Left cardiac atrium (tissue), 4 donors: ENCODE results near the gene PATE4. TPM values are rescaled to one million over a fixed set of nuclear protein-coding genes. Genes with fewer than 3 reads are reported as not detected.
A peak's percentile ranks its signal among the peaks of the same experiment; 100 is the strongest.

Source experiments
- ATAC-seq, 2 donors: fragments of 200-7000 bp; cut with Tn5 transposase; one replicate each; pipeline ENCODE4 v1.9.1; 2020; ENCODE audit warnings: mild to moderate bottlenecking in 2 of 2, moderate library complexity in 2 of 2
- DNase-seq: peaks from one replicate; pipeline ENCODE4 v3.0.0-alpha.2; 2020
- intact Hi-C, 2 donors: fragments of 100-400 bp; cut with DNase I; formaldehyde crosslinking; loops; one replicate each; pipeline versions ENCODE4 v1.14.1 to v1.15.1; 2022 to 2023
- total RNA-seq, 2 donors: library from RNA; stranded (reverse); fragmentation: NEBNext Ultra II Directional; extraction: Animal tissue kit (Norgen Biotek cat#: 25700); gene quantifications; one replicate each; pipeline ENCODE4 v1.2.1, GENCODE V29; 2021
- donor health status: DM: no; HTN: yes; CAD: no.
- donor health status: DM: no; HTN: yes; CAD: no; lungs with severe emphysema.
- donor health status: DM: yes; HTN: yes; CAD: no.
- donor health status: Dilated cardiomyopathy.

The PATE4 gene
- total RNA-seq, 2 donors from 2014 or later = not detected

- no peak for ATAC-seq
- intact Hi-C loops = no loop called here
These were observed 48.2 kb downstream of the PATE4 start for GRCh38 chr11:125881291-125881690.

DNA sequence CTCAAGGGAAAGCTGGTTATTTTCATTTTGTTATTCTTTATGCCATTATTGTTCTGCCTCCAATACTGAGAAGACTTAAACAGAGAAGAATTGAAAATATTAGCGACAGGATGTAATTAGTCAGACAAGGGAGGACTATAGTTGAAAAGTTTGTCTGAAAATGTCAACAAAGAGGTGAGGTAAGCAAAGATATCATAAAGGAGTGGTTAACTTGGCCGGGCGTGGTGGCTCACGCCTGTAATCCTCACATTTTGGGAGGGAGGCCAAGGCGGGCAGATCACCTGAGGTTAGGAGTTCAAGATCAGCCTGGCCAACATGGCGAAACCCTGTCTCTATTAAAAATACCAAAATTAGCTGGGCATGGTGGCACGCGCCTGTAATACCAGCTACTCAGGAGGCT is 50.3 kb downstream of the PATE4 start:
- intact Hi-C loops = no loop called here
- ATAC-seq (no peak), DNase-seq (no peak)

More at GRCh38 chr11:125881291-125881690, 48.2 kb downstream of the PATE4 start:
- no peak for DNase-seq

- intact Hi-C loops = no loop called here
- ATAC-seq = peak; percentile 25 to 52
These were observed 53.9 kb downstream of the PATE4 start for GRCh38 chr11:125886997-125887372.

GRCh38 chr11:125887373-125888324 is 54.5 kb downstream of the PATE4 start, which contains the start of gene HYLS1:
Gene HYLS1, plus strand, starts transcription at chr11:125887668. Its CDS starts 11,701 bp downstream, at chr11:125899369.
- ATAC-seq (peak; percentile 99), DNase-seq (peak; percentile 96)
- intact Hi-C loops = no loop called here

More at GRCh38 chr11:125886997-125887372, 53.9 kb downstream of the PATE4 start:
- peak; percentile 57 for DNase-seq

Other genes starting within 250 kb of the PATE4 start
- gene STT3A, start 240.5 kb upstream of the PATE4 start, total RNA-seq = 10 to 100 TPM; 84.1 to 90.3 TPM
- gene CHEK1, start 208.2 kb upstream of the PATE4 start, total RNA-seq = 1 to 10 TPM; 1.8 to 3.2 TPM
- gene ACRV1, start 152.5 kb upstream of the PATE4 start, total RNA-seq = not detected
- not detected for gene PATE1, start 87.0 kb upstream of the PATE4 start, total RNA-seq
- gene PATE2, start 54.5 kb upstream of the PATE4 start, total RNA-seq = not detected
- not detected for gene PATE3, start 45.2 kb upstream of the PATE4 start, total RNA-seq
- 1 to 10 TPM; 3.3 to 5.3 TPM for gene HYLS1, start 54.4 kb downstream of the PATE4 start, total RNA-seq
- 1 to 10 TPM; 6.9 to 8.2 TPM for gene PUS3, start 69.9 kb downstream of the PATE4 start, total RNA-seq
- under 1 TPM in 1 of 2 donors, not detected in 1; 0.21 TPM for gene DDX25, start 71.2 kb downstream of the PATE4 start, total RNA-seq
- gene VSIG10L2, start 112.7 kb downstream of the PATE4 start, total RNA-seq = under 1 TPM; 0.05 to 0.56 TPM
- 10 to 100 TPM; 13.6 to 30.0 TPM for gene CDON, start 229.6 kb downstream of the PATE4 start, total RNA-seq